Right lobe of liver (tissue), 6 donors: Measurements from ENCODE around the gene MRPS6. TPM values are rescaled to one million over a fixed set of nuclear protein-coding genes. Genes with fewer than 3 reads are reported as not detected.

ENCODE experiments used
- ATAC-seq, 4 donors: fragments of 200-7000 bp; cut with Tn5 transposase; one replicate each; pipeline ENCODE4 v1.9.1; 2020; ENCODE audit warnings: mild to moderate bottlenecking in 4 of 4, moderate library complexity in 4 of 4
- DNase-seq, 3 donors: peaks; one replicate each; pipeline ENCODE4 v3.0.0-alpha.2; 2020
- H3K27ac ChIP-seq, 3 donors: fragments of 200-600 bp; one replicate each; pipeline ENCODE4 v1.8.0; 2022
- H3K27me3 ChIP-seq, 2 donors: fragments of 200-600 bp; one replicate each; pipeline ENCODE4 v1.8.0; 2022
- H3K36me3 ChIP-seq, 4 donors: fragments of 200-600 bp; sonication (generic) in 1 of 4; one replicate each; pipeline versions ENCODE4 v1.5.1 to v1.8.0; 2017 to 2022; ENCODE audit warnings: control low read depth in 1 of 4
- H3K4me1 ChIP-seq, 4 donors: fragments of 200-600 bp; sonication (generic) in 1 of 4; one replicate each; pipeline versions ENCODE4 v1.5.1 to v1.8.0; 2017 to 2022; ENCODE audit warnings: control low read depth in 1 of 4
- H3K4me3 ChIP-seq, 3 donors: fragments of 200-600 bp; one replicate each; pipeline ENCODE4 v1.8.0; 2022
- H3K9me3 ChIP-seq, 4 donors: fragments of 200-600 bp; sonication (generic) in 1 of 4; one replicate each; pipeline versions ENCODE4 v1.5.1 to v1.8.0; 2017 to 2022; ENCODE audit warnings: control low read depth in 1 of 4
- CTCF ChIP-seq, 4 donors: fragments of 200-600 bp in 3 of 4; fragments of 450-650 bp in 1 of 4; IDR thresholded peaks; one replicate each; pipeline versions ENCODE4 v1.5.1 to v1.8.0; 2016 to 2022; ENCODE audit warnings: antibody characterized with exemption in 4 of 4, mild to moderate bottlenecking in 2 of 4
- POLR2A ChIP-seq: fragments of 450-650 bp; IDR thresholded peaks from one replicate; pipeline ENCODE4 v1.6.1; 2017; ENCODE audit warnings: antibody characterized with exemption, mild to moderate bottlenecking
- WGBS: methylation state at CpG from one replicate; pipeline ENCODE4 v1.1.6; 2018; ENCODE audit warnings: low coverage, low lambda C conversion rate; ENCODE audit not compliant: insufficient coverage; ENCODE audit errors: missing lambda C conversion rate; 5-methylcytosine and 5-hydroxymethylcytosine counted together
- intact Hi-C, 2 donors: fragments of 100-400 bp; cut with DNase I; formaldehyde crosslinking; loops; one replicate each; pipeline versions ENCODE4 v1.11.2 to v1.14.1; 2022
- total RNA-seq, 6 experiments: library from RNA; depleted of rRNA in 2 of 6; stranded (reverse); fragments of >200 nt in 2 of 6; fragmentation: NEBNext Ultra II Directional in 3 of 6; extraction: Animal tissue kit (Norgen Biotek cat#: 25700) in 3 of 6; gene quantifications; one replicate each; pipeline versions ENCODE4 v1.1.0 to v1.2.4, GENCODE V29; 2016 to 2023
- donor health status: DM: no; HTN: yes; CAD: no.
- donor health status: DM: no; HTN: no; CAD: no.
- donor health status: DM: no; HTN: no; CAD: no.
- donor health status: DM: no; HTN: yes; CAD: no.
- donor health status: DM: no; HTN: yes; CAD: no.

The MRPS6 gene
- total RNA-seq, 6 experiments from 2014 or later, result 16.0 to 30.0 (median 24.5) TPM

DNA sequence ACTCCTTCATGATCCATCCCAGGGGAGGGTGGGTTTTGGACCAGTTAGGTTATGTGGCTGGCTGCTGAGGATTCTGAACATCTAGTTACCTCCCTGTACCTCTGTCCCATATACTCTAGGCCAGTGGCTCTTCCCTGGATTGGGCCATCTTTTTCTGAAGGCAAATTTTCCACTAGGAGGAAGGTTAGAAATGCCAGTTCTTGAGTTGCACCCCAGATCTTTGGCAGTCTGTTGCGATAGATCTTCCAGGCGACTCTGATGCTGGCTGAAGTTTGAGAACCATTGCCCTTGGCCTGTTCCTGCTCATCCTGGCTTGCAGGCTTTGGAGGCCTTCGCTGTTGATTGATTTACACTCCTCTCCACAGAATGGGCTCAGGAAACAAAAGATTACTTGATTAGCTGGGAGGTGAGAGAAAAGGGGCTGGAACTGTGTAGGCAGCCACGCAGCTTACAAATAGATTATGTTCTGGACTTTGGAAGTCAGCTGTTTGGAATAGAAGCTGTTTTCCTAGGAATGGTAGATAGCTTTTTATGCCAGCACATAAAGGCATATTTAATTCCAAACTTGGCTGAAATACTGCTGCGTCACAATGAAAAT lies 110.1 kb downstream of the MRPS6 start:
- Histone ChIP-seq H3K4me1 (peaks cover 0 to 3% (median 0%) of the 10 kb centered on the region in 4 donors), H3K4me3 (no peak overlapping the region), H3K27me3 (no peaks in the 10 kb centered on the region), H3K9me3 (no peaks in the 10 kb centered on the region), H3K36me3 (no peaks in the 10 kb centered on the region), H3K27ac (no peak overlapping the region)
- intact Hi-C loops, result no loop called here
- DNase-seq (no peak), ATAC-seq (no peak)
- WGBS, result 85% methylated on average over 5 of the region's 5 CpGs
- TF ChIP-seq POLR2A (no peak), CTCF (IDR thresholded peaks at IDR 0.05) (no peak)

GRCh38 chr21:34184232-34184631 lies 110.9 kb downstream of the MRPS6 start:
- no peak overlapping the region for H3K4me3 ChIP-seq
- H3K4me1 ChIP-seq, result peaks cover 0 to 3% (median 0%) of the 10 kb centered on the region in 4 donors
- no peaks in the 10 kb centered on the region for H3K9me3 ChIP-seq
- no peaks in the 10 kb centered on the region for H3K36me3 ChIP-seq
- DNase-seq (no peak), ATAC-seq (no peak)
- no peak overlapping the region for H3K27ac ChIP-seq
- WGBS, result 86% methylated on average over 4 of the region's 5 CpGs
- TF ChIP-seq POLR2A, result no peak
- no peak for TF ChIP-seq CTCF (IDR thresholded peaks at IDR 0.05)
- no peaks in the 10 kb centered on the region for H3K27me3 ChIP-seq
- intact Hi-C loops, result no loop called here

- Histone ChIP-seq H3K4me1 (peaks cover 0 to 3% (median 0%) of the 10 kb centered on the region in 4 donors), H3K27ac (no peak overlapping the region), H3K4me3 (no peak overlapping the region), H3K36me3 (no peaks in the 10 kb centered on the region), H3K27me3 (no peaks in the 10 kb centered on the region), H3K9me3 (no peaks in the 10 kb centered on the region)
- TF ChIP-seq POLR2A (no peak), CTCF (IDR thresholded peaks at IDR 0.05) (no peak)
- no peak for DNase-seq
- intact Hi-C loops, result no loop called here
- ATAC-seq, result no peak
- WGBS, result 87% methylated on average over 11 of the region's 15 CpGs
These were observed 111.8 kb downstream of the MRPS6 start for GRCh38 chr21:34185026-34185750.

DNA sequence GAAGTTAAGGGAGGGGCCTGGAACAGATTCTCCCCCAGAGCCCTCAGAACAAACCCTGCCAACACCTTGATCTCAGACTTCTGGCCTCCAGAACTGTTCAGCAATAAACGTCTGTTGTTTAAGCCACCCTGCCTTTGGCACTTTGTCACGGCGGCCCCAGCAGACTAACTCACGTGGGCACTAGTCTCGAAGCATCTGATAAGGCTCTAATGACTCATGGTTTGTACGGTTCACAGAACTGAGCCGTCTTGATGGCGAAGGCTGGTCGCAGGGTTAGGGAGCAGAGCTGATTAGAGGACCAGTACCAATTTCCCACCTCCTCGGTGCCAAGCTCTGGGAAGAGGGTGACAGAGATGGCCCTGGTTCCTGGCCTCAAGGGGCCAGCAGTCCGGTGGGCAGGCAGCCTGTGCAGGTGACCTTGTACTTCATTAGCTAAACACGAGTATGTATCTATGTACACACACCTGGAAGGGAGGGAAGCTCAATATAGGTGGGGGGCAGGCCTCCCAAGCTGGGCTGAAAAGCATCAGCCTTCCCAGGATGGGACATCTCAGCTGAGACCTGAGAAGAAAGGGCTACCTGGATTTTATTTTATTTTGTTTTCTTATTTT lies 112.8 kb downstream of the MRPS6 start:
- Histone ChIP-seq H3K27ac (no peak overlapping the region), H3K36me3 (no peaks in the 10 kb centered on the region), H3K4me1 (no peaks in the 10 kb centered on the region), H3K27me3 (no peaks in the 10 kb centered on the region), H3K4me3 (no peak overlapping the region), H3K9me3 (no peaks in the 10 kb centered on the region)
- ATAC-seq (no peak), DNase-seq (no peak)
- intact Hi-C loops, result no loop called here
- TF ChIP-seq CTCF (IDR thresholded peaks at IDR 0.05), result no peak
- WGBS, result 83% methylated on average over 9 of the region's 12 CpGs
